H9 (cell line): Measurements from ENCODE around the gene FUT2. TPM values are rescaled to one million over a fixed set of nuclear protein-coding genes. Genes with fewer than 3 reads are reported as not detected.
A peak's percentile ranks its signal among the peaks of the same experiment; 100 is the strongest.
"Not testable (repeated sequence)": the region's sequence is repeated elsewhere in the genome, so short reads cannot be mapped to it uniquely, and the experiment has no call there.

Experiments
- DNase-seq: peaks from one replicate; pipeline ENCODE4 v3.0.0-alpha.2; 2017
- H2AFZ ChIP-seq: one replicate; pipeline ENCODE4 v1.6.1; 2013; ENCODE audit warnings: mild to moderate bottlenecking, low read length, control low read depth, moderate library complexity
- H2AK5ac ChIP-seq: 2 replicates; pipeline ENCODE4 v1.6.1; 2013; ENCODE audit warnings: low read length, control low read depth, mixed read lengths; ENCODE audit not compliant: insufficient read length
- H2BK120ac ChIP-seq: one replicate; pipeline ENCODE4 v1.6.1; 2013; ENCODE audit warnings: low read depth, mild to moderate bottlenecking, low read length, control low read depth, inconsistent platforms; ENCODE audit not compliant: poor library complexity, severe bottlenecking
- H2BK12ac ChIP-seq: 2 replicates; pipeline ENCODE4 v1.6.1; 2013; ENCODE audit warnings: low read length, control low read depth, mixed read lengths, low read depth; ENCODE audit not compliant: insufficient read length
- H2BK15ac ChIP-seq: 2 replicates; pipeline ENCODE4 v1.6.1; 2013; ENCODE audit warnings: low read depth, low read length, control low read depth
- H2BK20ac ChIP-seq: one replicate; pipeline ENCODE4 v1.6.1; 2013; ENCODE audit warnings: low read depth, mild to moderate bottlenecking, low read length, control low read depth, inconsistent platforms; ENCODE audit not compliant: poor library complexity, severe bottlenecking
- H2BK5ac ChIP-seq: 2 replicates; pipeline ENCODE4 v1.6.1; 2013; ENCODE audit warnings: low read length, control low read depth, mixed read lengths; ENCODE audit not compliant: insufficient read length
- H3K14ac ChIP-seq: 2 replicates; pipeline ENCODE4 v1.6.1; 2013; ENCODE audit warnings: low read length, control low read depth; ENCODE audit not compliant: insufficient read depth
- H3K18ac ChIP-seq: 2 replicates; pipeline ENCODE4 v1.6.1; 2013; ENCODE audit warnings: low read depth, mild to moderate bottlenecking, mixed read lengths, low read length, control low read depth; ENCODE audit not compliant: insufficient read length
- H3K23ac ChIP-seq: 2 replicates; pipeline ENCODE4 v1.6.1; 2013; ENCODE audit warnings: low read length, control low read depth, mixed read lengths, low read depth; ENCODE audit not compliant: insufficient read length
- H3K23me2 ChIP-seq: 2 replicates; pipeline ENCODE4 v1.6.1; 2013; ENCODE audit warnings: low read depth, mild to moderate bottlenecking, mixed read lengths, low read length, control low read depth; ENCODE audit not compliant: insufficient read length, poor library complexity, severe bottlenecking
- H3K27ac ChIP-seq: 2 replicates; pipeline ENCODE4 v1.5.1; 2013; ENCODE audit warnings: low read length, control low read depth, mixed read lengths, low read depth; ENCODE audit not compliant: insufficient read length
- H3K27me3 ChIP-seq: 2 replicates; pipeline ENCODE4 v1.6.1; 2013; ENCODE audit warnings: low read length, control low read depth, inconsistent platforms; ENCODE audit not compliant: insufficient read depth
- H3K4ac ChIP-seq: 2 replicates; pipeline ENCODE4 v1.6.1; 2013; ENCODE audit warnings: low read depth, mild to moderate bottlenecking, control low read depth, inconsistent platforms, low read length, moderate library complexity
- H3K4me1 ChIP-seq: 2 replicates; pipeline ENCODE4 v1.6.1; 2013; ENCODE audit warnings: low read length, control low read depth, inconsistent platforms; ENCODE audit not compliant: insufficient read depth
- H3K4me2 ChIP-seq: 2 replicates; pipeline ENCODE4 v1.6.1; 2013; ENCODE audit warnings: low read length, control low read depth, mixed read lengths; ENCODE audit not compliant: insufficient read length, insufficient read depth
- H3K56ac ChIP-seq: 2 replicates; pipeline ENCODE4 v1.6.1; 2013; ENCODE audit warnings: low read depth, mild to moderate bottlenecking, mixed read lengths, low read length, control low read depth; ENCODE audit not compliant: insufficient read length
- H3K79me1 ChIP-seq: 2 replicates; pipeline ENCODE4 v1.6.1; 2013; ENCODE audit warnings: low read depth, mild to moderate bottlenecking, moderate library complexity, low read length, control low read depth, inconsistent platforms; ENCODE audit not compliant: insufficient read depth, poor library complexity, severe bottlenecking
- H3K79me2 ChIP-seq: 2 replicates; pipeline ENCODE4 v1.6.1; 2013; ENCODE audit warnings: low read length, control low read depth, inconsistent platforms; ENCODE audit not compliant: insufficient read depth
- H3K9ac ChIP-seq: 2 replicates; pipeline ENCODE4 v1.6.1; 2013; ENCODE audit warnings: low read length, control low read depth, mixed read lengths; ENCODE audit not compliant: insufficient read length; ENCODE audit errors: extremely low read depth
- H3K9me3 ChIP-seq: one replicate; pipeline ENCODE4 v1.6.1; 2013; ENCODE audit warnings: low read depth, low read length, inconsistent platforms; ENCODE audit not compliant: control insufficient read depth
- H3T11ph ChIP-seq: one replicate; pipeline ENCODE4 v1.6.1; 2013; ENCODE audit warnings: mild to moderate bottlenecking, low read length, control low read depth, inconsistent platforms
- H4K20me1 ChIP-seq: one replicate; pipeline ENCODE4 v1.6.1; 2013; ENCODE audit not compliant: control insufficient read depth, insufficient read length, insufficient read depth
- H4K5ac ChIP-seq: 2 replicates; pipeline ENCODE4 v1.6.1; 2013; ENCODE audit warnings: low read depth, mild to moderate bottlenecking, mixed read lengths, low read length, control low read depth; ENCODE audit not compliant: insufficient read length
- H4K8ac ChIP-seq: replicated peaks from 2 replicates; pipeline ENCODE4 v1.6.1; 2013; ENCODE audit warnings: low read length, control low read depth, mixed read lengths, low read depth; ENCODE audit not compliant: insufficient read length
- H4K91ac ChIP-seq: 2 replicates; pipeline ENCODE4 v1.6.1; 2013; ENCODE audit warnings: low read depth, mild to moderate bottlenecking, moderate library complexity, mixed read lengths, low read length, control low read depth; ENCODE audit not compliant: insufficient read length
- H3K27ac Mint-ChIP-seq, 3 experiments: 2 replicates in 2 of 3; 3 replicates in 1 of 3; pipeline ENCODE4 v1.8.0; 2020 to 2021; ENCODE audit warnings: mixed read lengths in 3 of 3, mild to moderate bottlenecking in 1 of 3, moderate library complexity in 1 of 3
- H3K27me3 Mint-ChIP-seq: 2 replicates; pipeline ENCODE4 v1.8.0; 2021; ENCODE audit warnings: low read depth, mild to moderate bottlenecking, moderate library complexity, mixed read lengths
- H3K36me3 Mint-ChIP-seq, 3 experiments: 2 replicates in 2 of 3; 3 replicates in 1 of 3; pipeline ENCODE4 v1.8.0; 2020 to 2021; ENCODE audit warnings: low read depth in 3 of 3, mixed read lengths in 3 of 3; ENCODE audit not compliant: insufficient read depth in 1 of 3
- H3K4me1 Mint-ChIP-seq, 2 experiments: 2 replicates each; pipeline ENCODE4 v1.8.0; 2020; ENCODE audit warnings: mixed read lengths in 2 of 2
- H3K4me3 Mint-ChIP-seq, 2 experiments: 2 replicates in 1 of 2; 3 replicates in 1 of 2; pipeline ENCODE4 v1.8.0; 2020 to 2021; ENCODE audit warnings: mild to moderate bottlenecking in 2 of 2, mixed read lengths in 2 of 2, moderate library complexity in 1 of 2
- H3K9me3 Mint-ChIP-seq, 2 experiments: 2 replicates in 1 of 2; 3 replicates in 1 of 2; pipeline ENCODE4 v1.8.0; 2020; ENCODE audit warnings: mild to moderate bottlenecking in 2 of 2, mixed read lengths in 2 of 2, moderate library complexity in 1 of 2
- CTCF ChIP-seq: fragments of 200-600 bp; sonication (generic); conservative IDR thresholded peaks from 3 replicates; pipeline ENCODE4 v1.8.0; 2021; ENCODE audit warnings: antibody characterized with exemption, mild to moderate bottlenecking
- WGBS: extraction: QIAGEN DNeasy Blood & Tissue Kit; methylation state at CpG from one replicate; pipeline ENCODE4 v1.1.7; 2013; ENCODE audit warnings: missing lambda C conversion rate, low lambda C conversion rate, mixed read lengths; ENCODE audit not compliant: insufficient read length; ENCODE audit errors: extremely low coverage; 5-methylcytosine and 5-hydroxymethylcytosine counted together
- total RNA-seq: library from RNA; stranded (reverse); gene quantifications from 2 replicates; pipeline ENCODE4 v1.2.1, GENCODE V29; 2021

Gene FUT2
- total RNA-seq, 1 experiment from 2014 or later, result 11.4 TPM

GRCh38 chr19:48656840-48657474 lies 38.8 kb upstream of the FUT2 start:
- Histone ChIP-seq H2AFZ (no peak overlapping the region), H3K79me2 (no peaks in the 10 kb centered on the region), H3K9me3 (no peaks in the 10 kb centered on the region), H3T11ph (no peak overlapping the region), H3K56ac (no peak overlapping the region), H4K91ac (no peak overlapping the region), H3K14ac (no peak overlapping the region), H4K5ac (no peak overlapping the region), H3K9ac (no peak overlapping the region), H2BK12ac (no peak overlapping the region), H3K79me1 (no peaks in the 10 kb centered on the region), H2AK5ac (no peak overlapping the region), H4K8ac (no peak overlapping the region), H2BK20ac (no peak overlapping the region), H3K4me1 (no peaks in the 10 kb centered on the region), H3K23ac (no peak overlapping the region), H3K27ac (no peak overlapping the region), H3K4ac (no peak overlapping the region), H3K27me3 (no peaks in the 10 kb centered on the region), H3K18ac (no peak overlapping the region), H4K20me1 (no peaks in the 10 kb centered on the region), H2BK15ac (no peak overlapping the region), H2BK5ac (no peak overlapping the region), H3K23me2 (no peaks in the 10 kb centered on the region), H2BK120ac (no peak overlapping the region), H3K4me2 (no peak overlapping the region)
- H3K9me3 Mint-ChIP-seq, result peaks cover 5 to 6% of the 10 kb centered on the region in 2 experiments; a peak in 3 of 5 replicates
- no peak for TF ChIP-seq CTCF
- peaks cover 13% of the 10 kb centered on the region for H3K27me3 Mint-ChIP-seq
- peaks cover 0 to 6% (median 5%) of the 10 kb centered on the region in 3 experiments; a peak in 2 of 7 replicates for H3K36me3 Mint-ChIP-seq
- 0 out of 7 replicates have a peak overlapping the region, but pooled peaks of 1 of the 3 experiments have one; percentile 0 for H3K27ac Mint-ChIP-seq
- H3K4me3 Mint-ChIP-seq, result no peak overlapping the region
- H3K4me1 Mint-ChIP-seq, result peaks cover 16 to 20% of the 10 kb centered on the region in 2 experiments
- DNase-seq, result no peak
- no CpG with 5 or more reads among the region's 16 CpGs for WGBS

GRCh38 chr19:48657828-48658227 lies 37.9 kb upstream of the FUT2 start:
- H2BK20ac ChIP-seq, H2BK15ac ChIP-seq, H3K9ac ChIP-seq, H2AK5ac ChIP-seq, H3K79me1 ChIP-seq, H3K4me3 Mint-ChIP-seq, H4K20me1 ChIP-seq, H3K4me1 ChIP-seq, H2AFZ ChIP-seq, H3K56ac ChIP-seq, H3K23ac ChIP-seq, H3K79me2 ChIP-seq, H4K5ac ChIP-seq, H3K36me3 Mint-ChIP-seq, H3K9me3 Mint-ChIP-seq, H3K14ac ChIP-seq, H2BK120ac ChIP-seq, H3K23me2 ChIP-seq, H3K27me3 ChIP-seq, H3K27ac ChIP-seq, H3K4me2 ChIP-seq, H4K91ac ChIP-seq, H3K18ac ChIP-seq, H2BK12ac ChIP-seq, H3K9me3 ChIP-seq, H2BK5ac ChIP-seq, DNase-seq, H3K27ac Mint-ChIP-seq, H3T11ph ChIP-seq, H4K8ac ChIP-seq, H3K4ac ChIP-seq: not testable (repeated sequence)
- no CpG with 5 or more reads among the region's 5 CpGs for WGBS
- Mint-ChIP-seq H3K27me3 (peaks cover 16% of the 10 kb centered on the region), H3K4me1 (peaks cover 13 to 16% of the 10 kb centered on the region in 2 experiments)
